Germinal center (tissue), 1 donor: ENCODE data around the gene DBI.
A peak's percentile ranks its signal among the peaks of the same experiment; 100 is the strongest.

Experiments
- DNase-seq: peaks from one replicate; pipeline ENCODE4 v3.0.0; 2012; ENCODE audit warnings: mixed read lengths, low spot score

The DBI gene

GRCh38 chr2:119366649-119367471 is at the start of gene DBI, which contains the start of gene C2orf76:
DBI (plus strand) TSS chr2:119366977; CDS start chr2:119367052, 75 bp downstream.
C2orf76 (minus strand) TSS chr2:119366834; CDS start chr2:119339959, 26,875 bp downstream.
- DNase-seq, result peak; percentile 98

GRCh38 chr2:119317554-119317953 is 49.2 kb upstream of the DBI start:
- DNase-seq, result no peak

GRCh38 chr2:119319593-119319992 is 47.2 kb upstream of the DBI start:
- no peak for DNase-seq

- DNase-seq, result no peak
Measured at GRCh38 chr2:119323459-119323858, 43.3 kb upstream of the DBI start.

GRCh38 chr2:119324685-119325270 is 42.0 kb upstream of the DBI start:
- DNase-seq, result no peak

DNA sequence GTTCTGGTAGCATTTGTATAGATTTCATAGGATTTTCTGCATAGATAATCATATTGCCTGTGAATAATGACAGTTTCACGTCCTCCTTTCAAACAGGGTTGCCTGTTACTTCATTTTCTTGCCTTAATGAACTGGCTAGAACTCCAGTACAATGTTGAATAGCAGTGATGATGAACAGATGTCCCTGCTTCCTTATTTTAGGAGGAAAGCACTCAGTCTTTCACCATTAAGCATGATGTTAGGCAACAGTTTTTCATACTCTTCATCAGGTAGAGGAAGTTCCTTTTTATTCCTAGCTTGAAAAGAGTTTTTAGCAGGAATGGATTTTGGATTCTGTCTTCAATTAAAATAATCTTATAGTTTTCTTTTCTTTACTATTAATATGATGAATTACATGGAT is 39.8 kb upstream of the DBI start:
- DNase-seq, result no peak

- DNase-seq, result no peak
Measured at GRCh38 chr2:119327431-119327830, 39.3 kb upstream of the DBI start.

- no peak for DNase-seq
Measured at GRCh38 chr2:119332953-119333352, 33.8 kb upstream of the DBI start.

- no peak for DNase-seq
Measured at GRCh38 chr2:119333360-119333759, 33.4 kb upstream of the DBI start.

DNA sequence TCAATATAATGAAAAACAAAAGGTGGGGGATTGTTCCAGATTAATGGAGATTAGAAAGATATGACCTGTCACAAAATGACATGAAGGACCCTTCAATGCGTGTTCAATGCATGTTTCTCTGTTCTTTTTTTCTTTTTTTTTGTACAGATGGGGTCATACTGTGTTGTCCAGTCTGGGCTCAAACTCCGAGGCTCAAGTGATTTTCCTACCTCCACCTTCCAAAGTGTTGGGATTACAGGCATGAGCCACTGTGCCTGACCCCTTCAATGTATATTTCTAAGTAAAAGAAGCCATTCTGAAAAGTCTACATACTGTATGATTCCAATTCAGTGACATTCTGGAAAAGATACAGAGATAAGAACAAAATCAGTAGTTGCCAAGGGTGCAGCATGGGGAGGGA is 32.9 kb upstream of the DBI start:
- no peak for DNase-seq

DNA sequence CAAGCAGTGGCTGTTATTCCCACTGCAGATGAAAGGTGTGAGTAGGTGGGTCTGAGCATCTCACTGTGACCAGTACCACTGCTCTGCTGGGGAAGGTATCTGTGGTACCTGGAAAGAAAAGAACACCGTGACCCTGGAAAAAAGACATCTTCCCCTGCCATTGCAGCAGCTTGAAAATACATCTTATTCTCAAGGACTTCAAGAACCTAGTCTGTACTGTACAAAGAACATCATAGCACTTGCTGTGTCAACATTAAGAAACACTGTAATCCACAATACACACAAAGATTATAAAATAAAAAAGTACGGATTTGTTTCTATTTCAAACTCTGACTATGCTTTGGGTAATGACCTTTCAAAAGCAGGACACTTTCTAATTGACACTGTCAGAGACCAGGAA is 29.0 kb upstream of the DBI start:
- DNase-seq, result no peak

GRCh38 chr2:119338272-119338671 is 28.5 kb upstream of the DBI start:
- DNase-seq, result no peak

DNA sequence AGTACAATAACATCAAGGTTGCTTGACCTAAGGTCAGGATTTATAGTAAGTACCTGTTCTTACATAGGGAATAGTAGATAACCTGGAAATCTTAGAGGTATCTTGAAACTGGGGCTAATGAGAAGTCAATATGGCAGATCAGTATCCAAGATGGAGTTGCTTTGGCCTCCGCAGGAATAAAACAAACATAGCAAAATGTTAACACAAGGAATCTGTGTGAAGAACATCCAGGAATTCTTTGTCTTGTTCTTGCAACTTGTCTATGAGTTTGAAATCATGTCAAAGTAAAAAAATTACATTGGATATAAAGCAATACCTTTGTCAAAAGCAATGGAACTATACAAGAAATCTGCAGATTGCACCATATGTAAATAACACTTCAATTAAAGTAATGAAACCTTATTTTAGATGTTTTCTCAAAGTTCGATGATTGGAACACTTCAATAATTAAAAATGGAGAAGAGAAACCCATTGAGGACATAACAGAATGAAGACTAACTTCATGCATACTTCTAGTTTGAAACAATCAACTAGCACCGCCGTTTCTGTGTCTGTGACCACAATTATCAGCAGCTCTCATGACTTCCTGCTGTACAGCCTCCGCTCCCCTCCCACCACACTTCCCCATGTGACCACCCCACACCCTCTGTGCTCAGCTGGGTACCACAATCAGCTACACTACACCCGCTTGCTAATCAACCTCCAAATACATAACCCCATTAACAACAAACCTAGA is 27.8 kb upstream of the DBI start:
- peak; percentile 63 for DNase-seq

DNA sequence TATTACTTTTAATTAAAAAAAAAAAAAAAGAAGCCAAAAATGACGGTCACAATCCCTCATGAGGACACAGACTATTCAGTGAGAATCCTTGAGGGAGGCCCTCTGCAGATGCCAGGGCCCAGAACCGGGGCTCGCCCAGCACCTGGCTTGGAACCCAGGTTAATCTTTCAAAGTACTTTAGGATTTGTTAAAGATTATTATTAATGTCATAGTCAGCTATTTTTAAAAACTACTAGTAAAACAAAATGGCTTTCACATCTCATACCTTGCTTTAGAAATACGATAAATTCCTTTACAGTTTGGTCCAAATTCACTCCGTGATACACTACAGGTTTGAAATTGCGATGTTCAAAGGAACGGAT is 27.2 kb upstream of the DBI start:
- DNase-seq, result no peak

GRCh38 chr2:119341684-119342083 is 25.1 kb upstream of the DBI start:
- DNase-seq, result no peak

GRCh38 chr2:119349289-119349688 is 17.5 kb upstream of the DBI start:
- DNase-seq, result no peak

DNA sequence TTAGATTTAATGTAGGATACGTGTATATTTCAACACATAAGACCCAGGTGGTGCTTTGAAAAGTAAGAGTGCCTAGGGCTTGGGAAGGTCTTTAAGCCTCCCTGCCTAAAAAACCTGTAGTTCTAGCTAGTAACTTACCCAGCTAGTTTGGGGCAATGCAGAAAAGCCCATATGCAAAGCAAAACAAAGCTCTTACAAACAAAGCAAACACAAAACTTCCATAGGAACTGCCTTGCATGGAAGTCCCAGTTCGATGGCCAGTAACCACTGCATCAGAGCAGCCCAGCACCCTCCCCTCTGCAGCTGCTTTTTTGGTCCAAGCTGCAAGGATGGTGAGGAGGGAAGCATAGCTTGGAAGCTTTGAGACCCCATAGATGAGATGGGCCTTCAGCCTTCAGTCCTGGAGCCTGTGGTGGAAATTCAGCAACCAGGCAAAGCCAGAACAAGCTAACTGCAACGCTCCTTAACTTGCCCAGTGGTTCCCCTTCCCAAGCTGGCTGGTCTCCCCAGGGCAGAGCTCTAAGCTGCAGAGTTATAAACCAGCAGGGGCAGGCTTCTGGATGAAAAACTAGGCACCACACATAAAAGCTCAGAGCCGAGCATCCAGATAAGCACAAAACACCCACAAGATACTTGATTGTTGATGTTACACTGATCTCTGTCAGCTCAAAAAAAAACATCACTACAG is 16.3 kb upstream of the DBI start:
- DNase-seq, result no peak

DNA sequence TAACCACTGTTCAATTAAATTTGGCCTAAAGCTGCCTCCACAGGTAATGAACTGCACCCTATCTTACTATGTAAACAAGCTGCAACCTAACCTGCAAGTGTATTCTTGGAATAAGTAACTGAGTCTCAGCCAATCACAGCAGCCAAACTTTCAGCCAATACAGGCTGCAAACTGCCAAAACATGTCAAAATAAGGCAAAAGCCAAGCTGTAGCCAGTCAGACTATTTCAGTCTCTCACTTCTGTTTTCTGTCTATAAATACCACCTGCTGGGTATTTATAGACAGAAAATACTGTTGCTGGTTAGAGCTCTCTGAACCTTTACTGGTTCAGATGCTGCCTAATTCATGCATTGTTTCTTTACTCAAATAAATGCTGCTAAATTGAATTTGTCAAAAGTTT is 14.4 kb upstream of the DBI start:
- peak; percentile 50 for DNase-seq

GRCh38 chr2:119354860-119355259 is 11.9 kb upstream of the DBI start:
- DNase-seq, result no peak

- DNase-seq, result no peak
Measured at GRCh38 chr2:119359774-119360173, 7.0 kb upstream of the DBI start.

DNA sequence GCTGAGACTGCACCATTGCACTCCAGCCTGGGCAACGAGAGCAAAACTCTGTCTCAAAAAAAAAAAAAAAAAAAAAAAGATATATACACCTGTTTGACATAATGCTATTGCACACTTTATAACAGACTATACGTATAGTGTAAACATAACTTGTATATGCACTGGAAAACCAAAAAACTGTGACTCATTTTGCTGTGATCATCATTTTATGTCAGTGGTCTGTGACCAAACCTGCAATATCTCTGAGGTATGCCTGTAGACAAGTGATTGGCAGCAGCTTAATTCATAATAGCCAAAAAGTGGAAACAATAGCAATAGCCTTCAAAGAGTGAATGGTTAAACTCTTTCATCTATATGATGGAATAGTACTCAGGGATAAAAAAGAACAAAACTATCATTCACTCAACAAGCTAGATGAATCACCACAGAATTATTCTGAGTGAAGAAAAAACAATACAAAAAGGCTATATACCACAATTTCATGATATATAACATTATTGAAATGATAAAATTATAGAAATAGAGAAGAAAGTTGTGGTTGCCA is 6.3 kb upstream of the DBI start:
- DNase-seq, result no peak

DNA sequence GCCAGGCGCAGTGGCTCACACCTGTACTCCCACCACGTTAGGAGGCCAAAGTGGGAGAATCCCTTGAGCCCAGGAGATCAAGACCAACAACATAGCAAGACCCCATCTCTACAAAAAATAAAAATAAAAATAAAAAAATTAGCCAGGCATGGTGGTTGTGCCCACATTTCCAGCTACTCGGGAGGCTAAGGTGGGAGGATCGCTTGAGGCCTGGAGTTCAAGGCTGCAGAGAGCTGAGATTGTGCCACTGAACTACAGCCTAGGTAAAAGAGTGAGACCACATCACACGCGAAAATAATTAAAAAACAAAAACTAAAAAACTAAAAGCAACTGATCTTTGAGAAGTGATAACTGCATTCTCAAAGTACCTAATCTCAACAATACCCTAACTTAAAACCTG is 2.0 kb upstream of the DBI start:
- DNase-seq, result no peak
